GM12878 (cell line): Measurements from ENCODE around the gene URAD.

Experiments used
- DPF2 ChIP-seq: fragments of 450-650 bp; IDR thresholded peaks from 2 replicates; pipeline ENCODE4 v1.6.1; 2017; ENCODE audit warnings: mild to moderate bottlenecking
- ESRRA ChIP-seq: IDR thresholded peaks from 2 replicates; pipeline ENCODE4 v1.6.1; 2012; ENCODE audit warnings: mild to moderate bottlenecking, low read length, improper control_type of control experiment
- HCFC1 ChIP-seq: fragments of 150-350 bp; IDR thresholded peaks from 2 replicates; pipeline ENCODE4 v1.6.1; 2014; ENCODE audit warnings: low read length
- SREBF1 ChIP-seq: IDR thresholded peaks from 2 replicates; pipeline ENCODE4 v1.6.1; 2012; ENCODE audit warnings: mild to moderate bottlenecking, low read length
- ZSCAN29 ChIP-seq: fragments of 450-650 bp; IDR thresholded peaks from 2 replicates; pipeline ENCODE4 v1.6.1; 2017; ENCODE audit warnings: mild to moderate bottlenecking, moderate library complexity
- TF ChIP-seq, protein P1 (sequence below), 3 experiments: IDR thresholded peaks in 2 of 3; conservative IDR thresholded peaks in 1 of 3; 2 replicates each; pipeline ENCODE4 v1.5.1; 2011; ENCODE audit warnings: low read depth in 3 of 3, low read length in 3 of 3, mild to moderate bottlenecking in 3 of 3, control low read depth in 2 of 3, moderate library complexity in 2 of 3, inconsistent platforms in 1 of 3, mixed read lengths in 1 of 3; ENCODE audit not compliant: control insufficient read depth in 2 of 3, insufficient read depth in 1 of 3; ENCODE audit errors: extremely low read depth in 1 of 3
- TF ChIP-seq, protein P2 (sequence below): IDR thresholded peaks from 2 replicates; pipeline ENCODE4 v1.6.1; 2011; ENCODE audit warnings: low read depth, low read length, improper control_type of control experiment, borderline replicate concordance

DNA sequence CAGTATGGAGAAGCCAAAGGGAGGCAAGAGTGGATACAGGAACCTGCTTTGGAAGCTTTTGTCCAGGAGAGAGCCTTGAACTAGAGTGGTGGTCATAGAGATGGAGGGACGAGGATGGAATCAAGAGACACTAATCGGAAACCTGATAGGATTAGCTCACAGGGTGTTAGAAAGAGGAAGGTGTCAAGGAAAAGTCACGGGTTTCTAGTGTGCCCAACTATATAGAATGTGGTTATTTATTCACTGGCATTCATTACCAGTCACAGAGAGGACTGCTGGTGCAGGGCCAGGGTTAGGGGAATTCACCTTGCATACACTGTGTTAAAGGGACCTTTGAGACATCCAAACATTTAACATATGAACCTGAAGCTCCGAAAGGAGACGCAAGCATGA, 43.4 kb upstream of the URAD start:
- TF ChIP-seq HCFC1 (no peak), ESRRA (no peak), ZSCAN29 (no peak), DPF2 (0 out of 2 replicates have a peak, but pooled peaks have one; percentile 47), SREBF1 (no peak)
- TF ChIP-seq, protein P1, sequence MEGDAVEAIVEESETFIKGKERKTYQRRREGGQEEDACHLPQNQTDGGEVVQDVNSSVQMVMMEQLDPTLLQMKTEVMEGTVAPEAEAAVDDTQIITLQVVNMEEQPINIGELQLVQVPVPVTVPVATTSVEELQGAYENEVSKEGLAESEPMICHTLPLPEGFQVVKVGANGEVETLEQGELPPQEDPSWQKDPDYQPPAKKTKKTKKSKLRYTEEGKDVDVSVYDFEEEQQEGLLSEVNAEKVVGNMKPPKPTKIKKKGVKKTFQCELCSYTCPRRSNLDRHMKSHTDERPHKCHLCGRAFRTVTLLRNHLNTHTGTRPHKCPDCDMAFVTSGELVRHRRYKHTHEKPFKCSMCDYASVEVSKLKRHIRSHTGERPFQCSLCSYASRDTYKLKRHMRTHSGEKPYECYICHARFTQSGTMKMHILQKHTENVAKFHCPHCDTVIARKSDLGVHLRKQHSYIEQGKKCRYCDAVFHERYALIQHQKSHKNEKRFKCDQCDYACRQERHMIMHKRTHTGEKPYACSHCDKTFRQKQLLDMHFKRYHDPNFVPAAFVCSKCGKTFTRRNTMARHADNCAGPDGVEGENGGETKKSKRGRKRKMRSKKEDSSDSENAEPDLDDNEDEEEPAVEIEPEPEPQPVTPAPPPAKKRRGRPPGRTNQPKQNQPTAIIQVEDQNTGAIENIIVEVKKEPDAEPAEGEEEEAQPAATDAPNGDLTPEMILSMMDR (IDR thresholded peaks at IDR 0.05 in 2 of 3, conservative IDR thresholded peaks at IDR 0.05 in 1 of 3; ENCODE audit: control insufficient read depth in 2 of 3, extremely low read depth in 1 of 3, insufficient read depth in 1 of 3, low read depth in 3 of 3, low read length in 3 of 3) = no peak
- TF ChIP-seq, protein P2, sequence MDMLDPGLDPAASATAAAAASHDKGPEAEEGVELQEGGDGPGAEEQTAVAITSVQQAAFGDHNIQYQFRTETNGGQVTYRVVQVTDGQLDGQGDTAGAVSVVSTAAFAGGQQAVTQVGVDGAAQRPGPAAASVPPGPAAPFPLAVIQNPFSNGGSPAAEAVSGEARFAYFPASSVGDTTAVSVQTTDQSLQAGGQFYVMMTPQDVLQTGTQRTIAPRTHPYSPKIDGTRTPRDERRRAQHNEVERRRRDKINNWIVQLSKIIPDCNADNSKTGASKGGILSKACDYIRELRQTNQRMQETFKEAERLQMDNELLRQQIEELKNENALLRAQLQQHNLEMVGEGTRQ = no peak
